OCI-LY1 (cell line): ENCODE data around the gene GRB10.

Experiments
- H2AFZ ChIP-seq: fragments of 200-600 bp; sonication (generic), shearing (Covaris generic); 2 replicates; pipeline ENCODE4 v1.6.0; 2014; ENCODE audit warnings: antibody characterized with exemption, mild to moderate bottlenecking, low read length
- H3F3A ChIP-seq: fragments of 200-600 bp; sonication (generic), shearing (Covaris generic); 2 replicates; pipeline ENCODE4 v1.6.0; 2014; ENCODE audit warnings: mild to moderate bottlenecking, antibody characterized with exemption, low read length, moderate library complexity; ENCODE audit not compliant: insufficient read depth
- H3K27ac ChIP-seq: fragments of 200-600 bp; sonication (generic); 2 replicates; pipeline ENCODE4 v1.5.1; 2014; ENCODE audit warnings: low read length, mixed run types, mild to moderate bottlenecking, low read depth; ENCODE audit not compliant: poor library complexity, severe bottlenecking
- H3K27me3 ChIP-seq: fragments of 200-600 bp; sonication (generic); 2 replicates; pipeline ENCODE4 v1.6.0; 2014; ENCODE audit warnings: antibody characterized with exemption, mild to moderate bottlenecking, low read length, moderate library complexity; ENCODE audit not compliant: insufficient read depth
- H3K36me3 ChIP-seq: fragments of 200-600 bp; sonication (generic); 2 replicates; pipeline ENCODE4 v1.6.1; 2014; ENCODE audit warnings: mild to moderate bottlenecking, antibody characterized with exemption, low read length, moderate library complexity, mixed read lengths; ENCODE audit not compliant: insufficient read depth
- H3K4me1 ChIP-seq: fragments of 200-600 bp; sonication (generic); 2 replicates; pipeline ENCODE4 v1.5.1; 2014; ENCODE audit warnings: mild to moderate bottlenecking, low read length, moderate library complexity; ENCODE audit not compliant: insufficient read depth, severe bottlenecking
- H3K4me2 ChIP-seq: fragments of 200-600 bp; sonication (generic), shearing (Covaris generic); 2 replicates; pipeline ENCODE4 v1.6.1; 2014; ENCODE audit warnings: low read length
- H3K4me3 ChIP-seq: fragments of 200-600 bp; sonication (generic); 2 replicates; pipeline ENCODE4 v1.5.1; 2014; ENCODE audit warnings: low read length, low read depth, mild to moderate bottlenecking, mixed read lengths; ENCODE audit not compliant: poor library complexity, severe bottlenecking
- H3K79me2 ChIP-seq: fragments of 200-600 bp; shearing (Covaris generic); 2 replicates; pipeline ENCODE4 v1.6.1; 2016; ENCODE audit warnings: mixed run types, low read length, mixed read lengths; ENCODE audit not compliant: insufficient read depth
- H3K9ac ChIP-seq: fragments of 200-600 bp; sonication (generic), shearing (Covaris generic); 2 replicates; pipeline ENCODE4 v1.6.1; 2014; ENCODE audit warnings: mild to moderate bottlenecking, low read length, mixed read lengths
- H3K9me2 ChIP-seq: fragments of 200-600 bp; sonication (generic), shearing (Covaris generic); 2 replicates; pipeline ENCODE4 v1.6.1; 2014; ENCODE audit warnings: low read depth, mild to moderate bottlenecking, low read length, mixed read lengths
- H3K9me3 ChIP-seq: fragments of 200-600 bp; shearing (Covaris generic); 2 replicates; pipeline ENCODE4 v1.6.1; 2014; ENCODE audit warnings: low read length, mixed read lengths
- H4K20me1 ChIP-seq: fragments of 200-600 bp; sonication (generic), shearing (Covaris generic); 2 replicates; pipeline ENCODE4 v1.6.0; 2016; ENCODE audit warnings: mild to moderate bottlenecking, low read length; ENCODE audit not compliant: insufficient read depth
- EZH2 ChIP-seq: fragments of 200-600 bp; sonication (generic), shearing (Covaris generic); IDR thresholded peaks from 2 replicates; pipeline ENCODE4 v1.8.0; 2017; ENCODE audit warnings: borderline replicate concordance, mixed run types, mild to moderate bottlenecking, antibody characterized with exemption, low read length, moderate library complexity, mixed read lengths
- TF ChIP-seq, protein P1 (sequence below): fragments of 200-600 bp; sonication (generic), shearing (Covaris generic); IDR thresholded peaks from 2 replicates; pipeline ENCODE4 v1.5.1; 2017; ENCODE audit warnings: mild to moderate bottlenecking, antibody characterized with exemption, low read length, moderate library complexity, mixed read lengths

GRB10 gene

DNA sequence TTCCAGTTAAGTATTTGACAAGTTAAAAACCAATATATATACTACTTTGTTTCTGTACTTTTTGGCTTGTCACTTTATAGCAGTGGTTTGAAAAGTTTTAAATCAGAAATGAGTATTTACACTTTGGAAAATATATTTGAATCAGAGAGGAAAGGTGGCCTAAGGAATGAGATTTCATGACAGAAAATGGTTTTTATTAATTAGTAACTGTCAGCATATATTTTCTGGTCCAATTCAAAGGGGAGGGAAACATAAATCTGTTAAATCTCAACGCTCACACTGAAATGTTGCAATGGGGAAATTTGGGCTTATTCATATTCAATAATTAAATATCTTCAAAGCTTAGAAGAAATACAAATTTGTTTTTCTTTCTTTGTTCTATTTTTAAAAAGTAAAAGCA, 100.1 kb downstream of the GRB10 start:
- no peak overlapping the region for H3K27ac ChIP-seq
- no peak for TF ChIP-seq EZH2
- TF ChIP-seq, protein P1, sequence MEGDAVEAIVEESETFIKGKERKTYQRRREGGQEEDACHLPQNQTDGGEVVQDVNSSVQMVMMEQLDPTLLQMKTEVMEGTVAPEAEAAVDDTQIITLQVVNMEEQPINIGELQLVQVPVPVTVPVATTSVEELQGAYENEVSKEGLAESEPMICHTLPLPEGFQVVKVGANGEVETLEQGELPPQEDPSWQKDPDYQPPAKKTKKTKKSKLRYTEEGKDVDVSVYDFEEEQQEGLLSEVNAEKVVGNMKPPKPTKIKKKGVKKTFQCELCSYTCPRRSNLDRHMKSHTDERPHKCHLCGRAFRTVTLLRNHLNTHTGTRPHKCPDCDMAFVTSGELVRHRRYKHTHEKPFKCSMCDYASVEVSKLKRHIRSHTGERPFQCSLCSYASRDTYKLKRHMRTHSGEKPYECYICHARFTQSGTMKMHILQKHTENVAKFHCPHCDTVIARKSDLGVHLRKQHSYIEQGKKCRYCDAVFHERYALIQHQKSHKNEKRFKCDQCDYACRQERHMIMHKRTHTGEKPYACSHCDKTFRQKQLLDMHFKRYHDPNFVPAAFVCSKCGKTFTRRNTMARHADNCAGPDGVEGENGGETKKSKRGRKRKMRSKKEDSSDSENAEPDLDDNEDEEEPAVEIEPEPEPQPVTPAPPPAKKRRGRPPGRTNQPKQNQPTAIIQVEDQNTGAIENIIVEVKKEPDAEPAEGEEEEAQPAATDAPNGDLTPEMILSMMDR, result no peak
- H3K4me2 ChIP-seq, result no peak overlapping the region
- H3K79me2 ChIP-seq, result no peaks in the 10 kb centered on the region
- H3K9ac ChIP-seq, result no peak overlapping the region
- H3K9me2 ChIP-seq, result no peaks in the 10 kb centered on the region
- H4K20me1 ChIP-seq, result no peaks in the 10 kb centered on the region
- no peak overlapping the region for H3K4me3 ChIP-seq
- no peaks in the 10 kb centered on the region for H3K9me3 ChIP-seq
- H3F3A ChIP-seq, result no peaks in the 10 kb centered on the region
- H2AFZ ChIP-seq, result no peak overlapping the region
- H3K4me1 ChIP-seq, result no peaks in the 10 kb centered on the region
- H3K27me3 ChIP-seq, result no peaks in the 10 kb centered on the region
- H3K36me3 ChIP-seq, result no peaks in the 10 kb centered on the region

DNA sequence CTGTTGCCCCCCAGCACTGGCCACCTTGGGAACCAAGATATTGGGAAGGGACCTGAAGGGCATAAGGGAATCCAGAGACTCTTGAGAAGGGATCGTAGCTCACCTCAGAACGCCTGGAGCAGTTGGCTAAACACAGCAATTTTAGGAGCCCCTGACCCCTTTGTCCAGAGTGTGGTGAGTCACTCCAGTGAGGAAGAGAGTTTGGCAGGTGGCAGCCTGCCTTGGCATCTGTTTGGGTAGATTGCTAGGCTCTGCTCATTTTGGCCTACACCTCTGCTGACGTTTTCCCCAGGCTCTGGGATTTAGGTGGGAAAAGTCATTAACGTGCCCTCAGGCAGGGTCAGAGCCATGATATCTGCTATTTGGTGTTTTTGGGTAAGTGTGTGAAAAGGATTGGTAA, 100.6 kb downstream of the GRB10 start:
- Histone ChIP-seq H3K4me1 (no peaks in the 10 kb centered on the region), H3K27ac (no peak overlapping the region), H3K4me3 (no peak overlapping the region), H3K9me3 (no peaks in the 10 kb centered on the region), H3K9me2 (no peaks in the 10 kb centered on the region), H2AFZ (no peak overlapping the region), H3K9ac (no peak overlapping the region), H3K79me2 (no peaks in the 10 kb centered on the region), H3K36me3 (no peaks in the 10 kb centered on the region), H4K20me1 (no peaks in the 10 kb centered on the region), H3F3A (no peaks in the 10 kb centered on the region), H3K27me3 (no peaks in the 10 kb centered on the region), H3K4me2 (no peak overlapping the region)
- no peak for TF ChIP-seq EZH2
- TF ChIP-seq, protein P1, result no peak

DNA sequence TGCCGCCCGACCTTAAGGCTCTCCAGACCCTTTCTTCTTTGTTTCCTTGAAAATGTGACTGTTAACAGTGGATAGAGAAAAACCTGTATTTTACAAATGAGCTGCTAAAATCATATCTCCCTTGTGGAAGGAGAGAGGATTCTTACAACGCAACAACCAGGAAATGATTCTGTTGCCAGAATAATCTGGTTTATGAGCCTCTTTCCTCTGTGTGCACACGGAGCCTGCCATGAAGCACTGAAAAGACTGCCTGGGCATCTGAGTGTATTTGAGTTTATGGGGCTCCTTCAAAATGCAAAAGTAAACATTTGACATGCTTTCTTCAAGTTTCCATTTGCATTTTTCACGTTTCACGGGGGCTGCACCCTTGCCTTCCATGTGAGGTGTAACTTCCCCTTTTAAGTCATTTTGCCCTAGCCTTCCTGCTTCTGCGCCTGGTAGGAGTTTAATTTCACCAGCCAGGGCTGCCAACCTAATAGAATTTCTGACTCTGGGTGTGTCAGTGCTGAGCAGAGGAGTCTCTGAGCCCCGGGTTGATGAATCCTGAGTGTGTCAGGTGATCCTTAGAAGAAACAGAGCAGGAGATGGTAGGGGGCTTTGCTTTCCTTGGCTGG, 101.2 kb downstream of the GRB10 start:
- H3K27ac ChIP-seq, result no peak overlapping the region
- H3F3A ChIP-seq, result no peaks in the 10 kb centered on the region
- TF ChIP-seq EZH2, result no peak
- TF ChIP-seq, protein P1, result no peak
- no peaks in the 10 kb centered on the region for H3K36me3 ChIP-seq
- H3K27me3 ChIP-seq, result no peaks in the 10 kb centered on the region
- no peaks in the 10 kb centered on the region for H3K9me2 ChIP-seq
- H3K9me3 ChIP-seq, result no peaks in the 10 kb centered on the region
- no peak overlapping the region for H3K9ac ChIP-seq
- H3K79me2 ChIP-seq, result no peaks in the 10 kb centered on the region
- no peaks in the 10 kb centered on the region for H3K4me1 ChIP-seq
- no peak overlapping the region for H3K4me3 ChIP-seq
- H2AFZ ChIP-seq, result no peak overlapping the region
- no peaks in the 10 kb centered on the region for H4K20me1 ChIP-seq
- H3K4me2 ChIP-seq, result no peak overlapping the region
